ENCODE measurements around the gene SMIM38.

Gene SMIM38

GRCh38 chr11:69155302-69156234, at the start of gene SMIM38:
SMIM38 (plus strand) TSS chr11:69155935; CDS start chr11:69157847, 1,912 bp downstream.
- no peak for DNase-seq

DNA sequence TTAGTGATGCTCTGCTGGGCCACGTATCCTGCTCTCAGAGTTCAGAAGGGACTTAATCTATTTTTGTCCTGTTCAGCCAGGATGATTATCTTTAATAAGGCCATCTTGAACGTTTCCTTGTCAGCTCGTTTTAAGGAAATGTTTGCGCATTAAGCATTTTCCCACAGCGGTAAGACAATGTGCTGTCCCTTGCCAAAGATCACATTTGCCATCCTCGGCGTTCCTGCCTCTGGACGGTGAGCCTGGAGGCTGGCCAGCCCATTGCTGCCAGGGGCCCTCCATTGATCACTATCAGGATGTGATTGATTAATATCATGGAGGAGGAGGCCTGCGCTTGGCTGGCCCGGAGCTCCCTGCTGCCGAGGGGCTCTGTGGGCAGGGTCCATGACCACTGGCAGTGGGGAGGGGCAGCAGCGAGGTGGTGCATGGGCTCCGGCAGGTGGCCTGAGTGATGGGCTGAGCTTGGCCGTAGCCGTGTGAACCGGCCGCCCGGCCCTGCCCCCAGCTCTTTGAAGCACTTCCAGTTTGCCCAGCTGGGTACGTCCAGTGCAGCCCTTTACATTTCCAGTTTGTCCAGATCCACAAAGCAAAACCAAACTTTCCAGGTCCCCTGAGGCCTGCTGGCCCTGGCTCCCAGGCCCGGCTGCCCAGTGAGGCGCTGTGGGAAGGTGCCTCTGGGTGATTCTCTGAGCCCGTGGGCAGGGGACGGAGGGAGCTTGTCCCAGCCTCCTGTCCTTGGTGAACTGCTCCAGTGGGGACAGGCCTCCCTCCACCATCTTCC, 49.5 kb upstream of the SMIM38 start:
- DNase-seq: no peak

DNA sequence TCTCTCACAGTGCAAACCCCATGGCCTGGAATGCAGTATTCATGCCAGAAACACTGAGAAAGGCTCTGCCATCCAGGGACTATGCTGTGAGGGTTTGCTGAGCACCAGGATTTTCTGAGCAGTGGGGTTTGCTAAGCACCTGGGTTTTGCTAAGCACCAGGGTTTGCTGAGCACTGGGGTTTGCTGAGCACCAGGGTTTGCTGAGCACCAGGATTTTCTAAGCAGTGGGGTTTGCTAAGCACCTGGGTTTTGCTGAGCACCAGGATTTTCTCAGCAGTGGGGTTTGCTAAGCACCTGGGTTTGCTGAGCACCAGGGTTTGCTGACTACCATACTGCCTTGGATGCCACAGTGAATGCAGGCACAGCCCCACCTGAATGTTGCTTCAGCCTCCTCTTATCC, 48.3 kb upstream of the SMIM38 start:
- DNase-seq: no peak

DNA sequence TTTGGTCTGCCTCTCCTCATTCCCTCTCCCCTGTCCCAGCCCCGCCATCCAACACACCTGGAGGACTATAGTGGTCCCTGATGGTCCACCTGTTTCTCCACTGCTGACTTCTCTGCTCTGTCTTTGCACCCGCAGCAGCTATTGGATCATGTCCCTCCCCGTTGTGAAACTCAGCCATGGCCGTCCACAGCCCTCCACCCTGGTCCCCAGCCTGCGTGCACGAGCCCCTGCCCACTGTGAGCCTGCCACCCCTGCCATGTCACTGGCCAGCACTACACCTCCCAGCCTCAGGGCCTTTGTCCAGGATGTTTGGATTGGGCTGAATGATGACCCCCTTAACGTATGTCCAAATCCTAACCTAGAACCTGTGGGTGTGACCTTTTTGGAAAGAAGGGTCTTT, 47.7 kb upstream of the SMIM38 start:
- DNase-seq: no peak

DNA sequence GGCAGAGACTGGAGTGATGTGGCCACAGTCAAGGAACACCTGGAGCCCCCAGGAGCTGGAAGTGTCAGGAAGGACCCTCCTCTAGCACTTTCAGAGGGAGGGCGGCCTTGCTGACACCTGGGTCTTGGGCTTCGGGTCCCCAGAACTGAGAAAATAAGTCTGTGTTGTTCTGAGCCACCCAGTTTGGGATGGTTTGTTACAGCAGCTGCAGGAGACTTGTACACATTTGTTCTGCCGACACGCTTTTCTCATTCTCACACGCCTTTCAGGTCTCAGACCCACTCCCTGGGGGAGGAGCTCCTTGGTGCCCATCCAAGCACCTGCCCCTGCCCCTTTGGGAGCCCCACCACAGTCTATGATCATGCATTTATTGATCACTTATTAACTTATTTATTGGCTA, 47.2 kb upstream of the SMIM38 start:
- DNase-seq: no peak

GRCh38 chr11:69109101-69109500, 46.6 kb upstream of the SMIM38 start:
- DNase-seq: no peak

DNA sequence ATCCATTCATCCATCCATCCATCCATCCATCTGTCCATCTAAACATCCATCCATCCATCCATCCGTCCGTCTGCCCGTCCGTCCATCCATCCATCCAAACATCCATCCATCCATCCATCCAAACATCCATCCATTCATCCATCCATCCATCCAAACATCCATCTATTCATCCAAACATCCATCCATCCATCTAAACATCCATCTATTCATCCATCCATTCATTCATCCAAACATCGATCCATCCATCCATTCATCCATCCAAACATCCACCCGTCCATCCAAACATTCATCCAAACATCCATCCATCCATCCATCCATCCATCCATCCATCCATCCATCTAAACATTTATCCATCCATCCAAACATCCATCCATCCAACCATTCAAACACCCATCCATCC, 45.3 kb upstream of the SMIM38 start:
- DNase-seq: no peak

DNA sequence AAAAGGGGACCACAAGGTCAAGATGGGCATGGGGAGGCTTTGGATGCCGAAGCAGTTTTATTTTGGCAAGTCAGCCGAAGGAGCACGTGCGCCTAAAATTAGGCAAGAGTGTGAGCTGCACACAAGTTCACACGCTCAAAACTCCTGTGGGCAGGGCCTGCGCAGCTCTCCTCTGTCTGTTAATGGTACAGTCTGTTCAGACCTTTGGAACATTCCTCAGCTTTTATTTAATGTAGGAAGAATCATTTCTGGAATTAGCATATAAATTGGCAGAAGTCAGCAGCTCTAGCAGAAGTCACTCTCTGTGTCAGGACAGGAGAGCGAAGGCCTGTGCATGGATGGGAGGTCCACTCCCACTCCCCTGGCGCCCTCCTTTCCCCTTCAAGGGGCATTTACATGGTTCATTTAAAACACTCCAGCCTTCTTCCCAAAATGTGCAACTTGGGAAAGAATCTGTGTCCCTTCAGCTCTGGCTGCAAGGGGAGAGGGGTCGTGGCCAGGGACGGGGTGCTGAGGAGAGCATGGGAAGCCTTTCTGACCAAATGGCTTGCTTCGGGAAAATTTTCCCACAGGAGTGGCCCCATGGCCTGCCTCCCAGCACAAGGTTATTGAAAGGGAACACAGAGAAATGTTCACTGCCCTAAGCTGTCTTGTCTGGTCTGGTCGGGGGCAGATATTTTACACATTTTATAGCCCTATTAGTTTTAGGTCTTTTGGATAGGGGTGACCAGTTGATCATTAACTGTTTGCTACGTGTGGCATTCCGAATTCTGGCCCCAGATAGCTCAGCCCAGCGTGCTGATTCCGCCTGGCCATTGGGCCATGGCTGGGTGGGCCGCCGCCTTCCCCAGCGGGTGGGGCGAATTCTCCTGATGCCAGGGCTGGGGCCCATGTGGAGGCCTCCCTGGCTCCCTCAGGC, 43.9 kb upstream of the SMIM38 start:
- no peak for DNase-seq

DNA sequence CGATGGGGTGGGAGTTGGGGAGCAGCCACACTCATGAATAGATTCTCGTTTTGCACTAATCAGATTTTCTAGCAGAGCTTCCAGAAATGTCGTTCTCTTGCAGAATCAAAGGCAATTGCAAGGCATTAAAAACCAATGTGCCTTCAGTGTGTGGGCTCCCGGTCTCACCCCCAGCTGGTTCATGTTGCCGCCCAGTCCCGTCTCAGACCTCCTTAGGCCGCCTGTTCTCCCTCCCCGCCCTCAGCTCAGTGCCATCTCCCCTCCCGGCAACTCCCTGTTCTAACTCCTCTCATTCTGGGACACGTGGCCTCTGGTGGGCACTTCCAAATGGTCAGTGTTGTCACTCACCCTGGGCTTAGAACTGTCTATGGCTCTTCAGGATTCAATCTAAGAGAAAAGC, 42.5 kb upstream of the SMIM38 start:
- no peak for DNase-seq

- DNase-seq: no peak
Measured at GRCh38 chr11:69113646-69114340, 41.9 kb upstream of the SMIM38 start.

GRCh38 chr11:69114362-69114761, 41.4 kb upstream of the SMIM38 start:
- no peak for DNase-seq

- no peak for DNase-seq
Measured at GRCh38 chr11:69114811-69115523, 40.8 kb upstream of the SMIM38 start.

DNA sequence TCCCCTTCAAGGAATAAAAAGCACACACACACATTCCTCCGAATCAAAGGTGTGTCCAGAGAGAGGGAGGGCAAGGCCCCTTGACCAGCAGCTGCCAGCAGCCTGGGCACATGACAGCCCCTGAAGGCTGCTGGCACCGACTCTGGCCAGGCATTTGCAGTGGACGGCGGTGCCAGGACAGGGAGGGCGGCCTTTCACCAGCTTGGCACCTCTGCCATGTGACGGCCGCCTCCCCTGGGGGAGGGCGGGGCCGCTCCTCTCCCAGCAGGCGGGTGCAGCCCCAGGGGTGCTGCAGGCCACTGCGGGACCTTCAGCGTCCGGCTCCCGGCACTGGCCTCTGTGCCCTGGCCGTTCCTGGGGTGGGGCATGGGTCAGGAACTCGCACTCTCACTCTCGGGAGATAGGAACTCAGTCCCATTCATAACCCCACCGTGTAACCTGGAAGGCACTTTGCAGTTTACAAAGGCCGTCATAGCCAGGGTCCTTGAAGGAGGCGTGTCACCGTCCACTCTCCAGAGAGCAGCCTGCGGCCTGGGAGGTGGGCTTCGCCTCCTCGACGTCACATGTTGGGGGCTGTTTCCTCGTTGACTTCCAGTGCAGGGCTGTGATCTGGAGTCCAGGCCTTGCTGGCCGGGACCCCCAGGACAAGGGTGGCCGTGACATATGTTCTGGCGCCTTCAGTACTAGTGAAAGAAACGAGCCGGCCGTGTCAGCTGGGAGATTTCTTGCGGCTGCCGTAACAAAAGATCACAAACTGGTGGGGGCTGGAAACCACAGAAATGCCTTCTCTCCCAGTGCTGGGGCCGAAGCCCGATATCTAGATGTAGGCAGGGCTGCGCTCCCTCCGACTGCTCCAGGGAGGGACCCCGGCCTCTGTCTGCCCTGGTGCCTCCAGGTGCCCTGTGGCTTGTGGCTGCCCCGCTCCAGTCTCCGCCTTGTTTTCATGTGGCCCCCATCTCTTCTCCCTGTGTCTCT, 39.9 kb upstream of the SMIM38 start:
- DNase-seq: no peak

- no peak for DNase-seq
Measured at GRCh38 chr11:69116671-69117070, 39.1 kb upstream of the SMIM38 start.

- no peak for DNase-seq
Measured at GRCh38 chr11:69119190-69119589, 36.5 kb upstream of the SMIM38 start.

DNA sequence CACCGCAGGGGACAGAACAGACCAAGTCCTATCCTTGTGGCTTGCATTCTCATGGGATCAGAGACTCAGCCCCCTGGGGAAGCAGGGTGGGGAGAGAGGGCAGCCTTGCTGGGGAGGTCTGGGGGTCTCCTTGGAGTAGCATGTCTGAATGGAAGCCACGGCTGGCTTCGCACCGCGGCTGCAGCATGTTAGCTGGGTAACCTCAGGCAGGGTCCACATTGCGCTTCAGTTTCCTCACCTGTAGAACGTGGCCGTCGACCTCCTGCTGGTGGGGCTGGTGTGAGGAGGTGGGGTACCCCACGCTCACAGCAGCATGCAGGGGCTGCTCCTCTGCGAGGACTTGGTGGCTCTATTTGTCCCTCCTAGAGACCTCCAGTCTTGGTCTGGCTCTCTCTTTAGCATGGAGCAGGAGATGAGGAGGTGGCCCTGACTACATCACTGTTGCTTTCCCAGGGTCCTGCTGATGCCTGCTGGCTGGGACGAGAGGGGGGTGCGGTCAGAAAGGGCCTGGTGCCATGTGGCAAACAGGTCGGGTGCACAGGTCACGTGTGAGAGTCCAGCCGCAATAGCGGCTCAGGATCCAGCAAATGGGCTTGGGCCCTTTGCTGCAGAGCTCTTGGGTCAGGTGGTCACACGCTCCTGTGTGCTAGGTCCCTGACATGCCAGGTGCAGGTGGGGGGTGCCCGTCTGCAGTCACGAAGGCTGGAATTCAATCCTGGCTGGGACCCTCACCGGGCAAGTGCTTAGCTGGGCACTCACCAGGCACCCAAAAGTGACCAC, 35.4 kb upstream of the SMIM38 start:
- DNase-seq: no peak

- DNase-seq: no peak
Measured at GRCh38 chr11:69121021-69121420, 34.7 kb upstream of the SMIM38 start.

DNA sequence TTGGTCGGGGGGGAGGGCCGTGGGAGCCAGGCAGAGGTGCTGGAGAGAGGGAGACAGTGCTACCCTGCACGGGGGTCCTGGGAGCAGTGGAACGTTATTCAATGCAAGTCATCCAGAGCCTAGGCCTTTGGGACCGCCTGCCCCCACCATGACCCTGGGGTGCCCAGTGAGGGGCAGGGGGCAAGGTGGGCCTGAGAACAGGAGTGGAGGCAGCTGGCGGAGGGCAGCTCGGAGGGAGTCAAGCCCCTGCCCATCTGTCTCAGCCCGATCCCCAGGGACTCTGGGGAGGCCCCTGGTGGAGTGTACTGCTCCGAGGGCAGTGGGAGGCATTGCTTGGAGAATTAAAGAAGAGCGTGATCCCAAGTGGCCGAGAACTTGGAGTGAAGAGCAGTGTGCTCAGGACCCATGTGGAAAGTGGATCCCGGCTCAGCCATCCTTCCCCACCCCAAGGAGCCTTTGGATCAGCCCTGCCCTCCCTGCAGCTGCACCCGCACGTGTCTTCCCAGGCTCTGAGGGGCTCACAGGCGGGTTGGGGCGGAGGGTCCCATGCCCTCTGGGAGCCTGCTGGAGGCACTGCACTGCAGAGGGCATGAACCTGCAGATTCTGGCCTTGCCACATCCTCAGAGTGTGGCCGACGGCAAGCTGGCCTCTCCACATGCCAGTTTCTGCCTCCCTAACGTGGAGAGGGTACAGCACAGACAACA, 34.0 kb upstream of the SMIM38 start:
- no peak for DNase-seq

GRCh38 chr11:69122326-69122629, 33.5 kb upstream of the SMIM38 start:
- DNase-seq: no peak
